ENCODE data around the gene CCDC178.

The CCDC178 gene

GRCh38 chr18:32919799-32920198, 520.7 kb downstream of the CCDC178 start:
- peak; percentile 72 for TF ChIP-seq CTCF (IDR thresholded peaks at IDR 0.05; ENCODE audit: extremely low read depth, insufficient read depth, missing control alignments)
- in situ Hi-C loops (cut with MboI; ENCODE audit: low pct_unique_long_range_greater_than_20kb, low sequenced_read_pairs, unreplicated experiment), result loop anchor here (10.0 kb wide), 1 partner anchor 205 kb away; no protein-coding TSS in a partner anchor
- peak; percentile 56 for DNase-seq (ENCODE audit: low spot score)

- in situ Hi-C loops (cut with MboI; ENCODE audit: low pct_unique_long_range_greater_than_20kb, low sequenced_read_pairs, unreplicated experiment), result loop anchor here (10.0 kb wide), 1 partner anchor 204 kb away; no protein-coding TSS in a partner anchor
These were observed 521.8 kb downstream of the CCDC178 start for GRCh38 chr18:32918692-32919250.

GRCh38 chr18:32915516-32915915, 525.0 kb downstream of the CCDC178 start:
- no peak for DNase-seq (ENCODE audit: low spot score)
- in situ Hi-C loops (cut with MboI; ENCODE audit: low pct_unique_long_range_greater_than_20kb, low sequenced_read_pairs, unreplicated experiment), result loop anchor here (10.0 kb wide), 1 partner anchor 201 kb away; no protein-coding TSS in a partner anchor
- TF ChIP-seq CTCF (IDR thresholded peaks at IDR 0.05; ENCODE audit: extremely low read depth, insufficient read depth, missing control alignments), result no peak

More at GRCh38 chr18:32918692-32919250, 521.8 kb downstream of the CCDC178 start:
- no peak for DNase-seq (ENCODE audit: low spot score)
- TF ChIP-seq CTCF (IDR thresholded peaks at IDR 0.05; ENCODE audit: extremely low read depth, insufficient read depth, missing control alignments), result no peak

GRCh38 chr18:32911660-32912284, 528.7 kb downstream of the CCDC178 start:
- in situ Hi-C loops (cut with MboI; ENCODE audit: low pct_unique_long_range_greater_than_20kb, low sequenced_read_pairs, unreplicated experiment), result loop anchor here (10.0 kb wide), 1 partner anchor 197 kb away; no protein-coding TSS in a partner anchor
- no peak for DNase-seq (ENCODE audit: low spot score)
- no peak for TF ChIP-seq CTCF (IDR thresholded peaks at IDR 0.05; ENCODE audit: extremely low read depth, insufficient read depth, missing control alignments)

- no peak for TF ChIP-seq CTCF (IDR thresholded peaks at IDR 0.05; ENCODE audit: extremely low read depth, insufficient read depth, missing control alignments)
- DNase-seq (ENCODE audit: low spot score), result no peak
- in situ Hi-C loops (cut with MboI; ENCODE audit: low pct_unique_long_range_greater_than_20kb, low sequenced_read_pairs, unreplicated experiment), result loop anchor here (10.0 kb wide), 1 partner anchor 196 kb away; no protein-coding TSS in a partner anchor
These were observed 529.7 kb downstream of the CCDC178 start for GRCh38 chr18:32910694-32911296.

- in situ Hi-C loops (cut with MboI; ENCODE audit: low pct_unique_long_range_greater_than_20kb, low sequenced_read_pairs, unreplicated experiment), result loop anchor here (10.0 kb wide), 1 partner anchor 195 kb away; no protein-coding TSS in a partner anchor
- DNase-seq (ENCODE audit: low spot score), result no peak
- no peak for TF ChIP-seq CTCF (IDR thresholded peaks at IDR 0.05; ENCODE audit: extremely low read depth, insufficient read depth, missing control alignments)
These were observed 530.5 kb downstream of the CCDC178 start for GRCh38 chr18:32909798-32910561.

Data from GM13977 (cell line).